ENCODE results near the gene FASTKD2. TPM values are rescaled to one million over a fixed set of nuclear protein-coding genes. Genes with fewer than 3 reads are reported as not detected.

FASTKD2 gene
- total and polyA plus RNA-seq, 9 donors = 14.3 to 29.0 (median 23.1) TPM

- Histone ChIP-seq H3K27me3 (no peaks in the 10 kb centered on the region), H3K27ac (no peak overlapping the region), H3K4me1 (ENCODE audit: insufficient read depth) (no peaks in the 10 kb centered on the region), H3K9me3 (peaks cover 0 to 5% of the 10 kb centered on the region in 2 donors), H3K4me3 (no peak overlapping the region), H3K36me3 (no peaks in the 10 kb centered on the region)
- intact Hi-C loops (cut with DNase I) = no loop called here
- WGBS, 3 donors = 67 to 82% (median 81%) methylated on average over 2 of the region's 2 CpGs
- no peak for TF ChIP-seq EP300 (IDR thresholded peaks at IDR 0.05)
- TF ChIP-seq POLR2A (IDR thresholded peaks at IDR 0.05) = no peak
- no peak for DNase-seq
Measured at GRCh38 chr2:206783718-206784117, 18.3 kb downstream of the FASTKD2 start.

- no peaks in the 10 kb centered on the region for H3K36me3 ChIP-seq
- H3K4me1 ChIP-seq (ENCODE audit: insufficient read depth) = no peaks in the 10 kb centered on the region
- DNase-seq = no peak
- intact Hi-C loops (cut with DNase I) = no loop called here
- H3K9me3 ChIP-seq = peaks cover 0 to 5% of the 10 kb centered on the region in 2 donors
- TF ChIP-seq POLR2A (IDR thresholded peaks at IDR 0.05) = no peak
- TF ChIP-seq EP300 (IDR thresholded peaks at IDR 0.05) = no peak
- TF ChIP-seq CTCF (IDR thresholded peaks at IDR 0.05) = no peak
- H3K27me3 ChIP-seq = no peaks in the 10 kb centered on the region
- H3K4me3 ChIP-seq = no peak overlapping the region
- H3K27ac ChIP-seq = no peak overlapping the region
- 89 to 91% (median 90%) methylated on average over 7 of the region's 7 CpGs for WGBS, 3 donors
Measured at GRCh38 chr2:206784559-206785353, 19.4 kb downstream of the FASTKD2 start.

- DNase-seq = no peak
- WGBS, 3 donors = 8 to 33% (median 10%) methylated on average over 3 of the region's 3 CpGs
- Histone ChIP-seq H3K36me3 (no peaks in the 10 kb centered on the region), H3K9me3 (no peaks in the 10 kb centered on the region), H3K4me3 (no peak overlapping the region), H3K27me3 (no peaks in the 10 kb centered on the region), H3K27ac (no peak overlapping the region), H3K4me1 (ENCODE audit: insufficient read depth) (no peaks in the 10 kb centered on the region)
- intact Hi-C loops (cut with DNase I) = no loop called here
- TF ChIP-seq CTCF (IDR thresholded peaks at IDR 0.05) = no peak
- TF ChIP-seq EP300 (IDR thresholded peaks at IDR 0.05) = no peak
- TF ChIP-seq POLR2A (IDR thresholded peaks at IDR 0.05) = no peak
Measured at GRCh38 chr2:206790311-206790935, 25.0 kb downstream of the FASTKD2 start.

- Histone ChIP-seq H3K4me3 (no peak overlapping the region), H3K9me3 (no peaks in the 10 kb centered on the region), H3K27me3 (no peaks in the 10 kb centered on the region), H3K4me1 (ENCODE audit: insufficient read depth) (no peaks in the 10 kb centered on the region), H3K27ac (no peak overlapping the region), H3K36me3 (no peaks in the 10 kb centered on the region)
- no peak for DNase-seq
- intact Hi-C loops (cut with DNase I) = no loop called here
- 83 to 90% (median 90%) methylated on average over 5 of the region's 5 CpGs for WGBS, 3 donors
- TF ChIP-seq EP300 (IDR thresholded peaks at IDR 0.05) = no peak
- TF ChIP-seq POLR2A (IDR thresholded peaks at IDR 0.05) = no peak
- TF ChIP-seq CTCF (IDR thresholded peaks at IDR 0.05) = no peak
Measured at GRCh38 chr2:206792645-206793044, 27.2 kb downstream of the FASTKD2 start.

GRCh38 chr2:206797376-206797775, 32.0 kb downstream of the FASTKD2 start:
- TF ChIP-seq EP300 (IDR thresholded peaks at IDR 0.05) (no peak), CTCF (IDR thresholded peaks at IDR 0.05) (no peak), POLR2A (IDR thresholded peaks at IDR 0.05) (no peak)
- Histone ChIP-seq H3K9me3 (no peaks in the 10 kb centered on the region), H3K36me3 (no peaks in the 10 kb centered on the region), H3K27ac (no peak overlapping the region), H3K4me3 (no peak overlapping the region), H3K4me1 (ENCODE audit: insufficient read depth) (no peaks in the 10 kb centered on the region), H3K27me3 (no peaks in the 10 kb centered on the region)
- intact Hi-C loops (cut with DNase I) = no loop called here
- no peak for DNase-seq
- WGBS, 3 donors = 80 to 88% (median 80%) methylated on average over 4 of the region's 4 CpGs

All from ovary (tissue), 9 donors.